Suprapubic skin (tissue), 4 donors: ENCODE results near the gene CTNNA3. TPM values are rescaled to one million over a fixed set of nuclear protein-coding genes. Genes with fewer than 3 reads are reported as not detected.

Experiments
- DNase-seq, 2 donors: peaks; one replicate each; pipeline ENCODE4 v3.0.0-alpha.2; 2019; ENCODE audit warnings: low spot score in 2 of 2
- H3K27ac ChIP-seq: fragments of 200-600 bp; sonication (generic); one replicate; pipeline ENCODE4 v1.5.1; 2019
- H3K27me3 ChIP-seq: fragments of 200-600 bp; sonication (generic); one replicate; pipeline ENCODE4 v1.5.1; 2019
- H3K36me3 ChIP-seq: fragments of 200-600 bp; sonication (generic); one replicate; pipeline ENCODE4 v1.5.1; 2019
- H3K4me1 ChIP-seq: fragments of 200-600 bp; sonication (generic); one replicate; pipeline ENCODE4 v1.5.1; 2019
- H3K4me3 ChIP-seq: fragments of 200-600 bp; sonication (generic); one replicate; pipeline ENCODE4 v1.5.1; 2019; ENCODE audit warnings: mild to moderate bottlenecking
- H3K9me3 ChIP-seq: fragments of 200-600 bp; sonication (generic); one replicate; pipeline ENCODE4 v1.5.1; 2019
- EP300 ChIP-seq: sonication (generic); formaldehyde crosslinking; IDR thresholded peaks from one replicate; pipeline ENCODE4 v1.6.1; 2017; ENCODE audit warnings: antibody characterized with exemption
- POLR2A ChIP-seq, 2 donors: fragments of 450-650 bp; IDR thresholded peaks; one replicate each; pipeline ENCODE4 v1.6.1; 2017; ENCODE audit warnings: antibody characterized with exemption in 2 of 2, mild to moderate bottlenecking in 2 of 2, moderate library complexity in 2 of 2
- POLR2AphosphoS5 ChIP-seq, 3 donors: sonication (generic); formaldehyde crosslinking; IDR thresholded peaks; one replicate each; pipeline ENCODE4 v1.6.1; 2017; ENCODE audit warnings: antibody characterized with exemption in 3 of 3
- WGBS: methylation state at CpG from one replicate; pipeline ENCODE4 v1.1.5; 2018; 5-methylcytosine and 5-hydroxymethylcytosine counted together
- total RNA-seq, 4 donors: library from RNA; depleted of rRNA; stranded (reverse); fragments of >200 nt; gene quantifications; one replicate each; pipeline ENCODE4 v1.1.0, GENCODE V29; 2016
- TF ChIP-seq, protein P1 (sequence below), 2 donors: fragments of 200-600 bp in 1 of 2; fragments of 450-650 bp in 1 of 2; sonication (generic) in 1 of 2; IDR thresholded peaks; one replicate each; pipeline ENCODE4 v1.5.1; 2016 to 2019; ENCODE audit warnings: antibody characterized with exemption in 2 of 2, mild to moderate bottlenecking in 1 of 2, moderate library complexity in 1 of 2

CTNNA3 gene
- total RNA-seq, 4 donors from 2014 or later, result 0.08 to 0.29 (median 0.21) TPM

DNA sequence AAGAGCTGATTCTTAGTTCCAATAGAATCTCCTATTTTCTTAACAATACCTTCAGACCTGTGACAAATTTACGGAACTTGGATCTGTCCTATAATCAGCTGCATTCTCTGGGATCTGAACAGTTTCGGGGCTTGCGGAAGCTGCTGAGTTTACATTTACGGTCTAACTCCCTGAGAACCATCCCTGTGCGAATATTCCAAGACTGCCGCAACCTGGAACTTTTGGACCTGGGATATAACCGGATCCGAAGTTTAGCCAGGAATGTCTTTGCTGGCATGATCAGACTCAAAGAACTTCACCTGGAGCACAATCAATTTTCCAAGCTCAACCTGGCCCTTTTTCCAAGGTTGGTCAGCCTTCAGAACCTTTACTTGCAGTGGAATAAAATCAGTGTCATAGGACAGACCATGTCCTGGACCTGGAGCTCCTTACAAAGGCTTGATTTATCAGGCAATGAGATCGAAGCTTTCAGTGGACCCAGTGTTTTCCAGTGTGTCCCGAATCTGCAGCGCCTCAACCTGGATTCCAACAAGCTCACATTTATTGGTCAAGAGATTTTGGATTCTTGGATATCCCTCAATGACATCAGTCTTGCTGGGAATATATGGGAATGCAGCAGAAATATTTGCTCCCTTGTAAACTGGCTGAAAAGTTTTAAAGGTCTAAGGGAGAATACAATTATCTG is 768.6 kb downstream of the CTNNA3 start:
- 79% methylated on average over 11 of the region's 11 CpGs for WGBS
- Histone ChIP-seq H3K9me3 (no peaks in the 10 kb centered on the region), H3K36me3 (no peaks in the 10 kb centered on the region), H3K4me3 (peak overlapping the region; percentile 23), H3K27ac (no peak overlapping the region), H3K4me1 (peaks cover 16% of the 10 kb centered on the region), H3K27me3 (peaks cover 49% of the 10 kb centered on the region)
- no peak for TF ChIP-seq EP300
- TF ChIP-seq, protein P1, sequence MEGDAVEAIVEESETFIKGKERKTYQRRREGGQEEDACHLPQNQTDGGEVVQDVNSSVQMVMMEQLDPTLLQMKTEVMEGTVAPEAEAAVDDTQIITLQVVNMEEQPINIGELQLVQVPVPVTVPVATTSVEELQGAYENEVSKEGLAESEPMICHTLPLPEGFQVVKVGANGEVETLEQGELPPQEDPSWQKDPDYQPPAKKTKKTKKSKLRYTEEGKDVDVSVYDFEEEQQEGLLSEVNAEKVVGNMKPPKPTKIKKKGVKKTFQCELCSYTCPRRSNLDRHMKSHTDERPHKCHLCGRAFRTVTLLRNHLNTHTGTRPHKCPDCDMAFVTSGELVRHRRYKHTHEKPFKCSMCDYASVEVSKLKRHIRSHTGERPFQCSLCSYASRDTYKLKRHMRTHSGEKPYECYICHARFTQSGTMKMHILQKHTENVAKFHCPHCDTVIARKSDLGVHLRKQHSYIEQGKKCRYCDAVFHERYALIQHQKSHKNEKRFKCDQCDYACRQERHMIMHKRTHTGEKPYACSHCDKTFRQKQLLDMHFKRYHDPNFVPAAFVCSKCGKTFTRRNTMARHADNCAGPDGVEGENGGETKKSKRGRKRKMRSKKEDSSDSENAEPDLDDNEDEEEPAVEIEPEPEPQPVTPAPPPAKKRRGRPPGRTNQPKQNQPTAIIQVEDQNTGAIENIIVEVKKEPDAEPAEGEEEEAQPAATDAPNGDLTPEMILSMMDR (IDR thresholded peaks at IDR 0.05), result no peak
- no peak for TF ChIP-seq POLR2AphosphoS5 (IDR thresholded peaks at IDR 0.05)
- no peak for TF ChIP-seq POLR2A (IDR thresholded peaks at IDR 0.05)
- no peak for DNase-seq

DNA sequence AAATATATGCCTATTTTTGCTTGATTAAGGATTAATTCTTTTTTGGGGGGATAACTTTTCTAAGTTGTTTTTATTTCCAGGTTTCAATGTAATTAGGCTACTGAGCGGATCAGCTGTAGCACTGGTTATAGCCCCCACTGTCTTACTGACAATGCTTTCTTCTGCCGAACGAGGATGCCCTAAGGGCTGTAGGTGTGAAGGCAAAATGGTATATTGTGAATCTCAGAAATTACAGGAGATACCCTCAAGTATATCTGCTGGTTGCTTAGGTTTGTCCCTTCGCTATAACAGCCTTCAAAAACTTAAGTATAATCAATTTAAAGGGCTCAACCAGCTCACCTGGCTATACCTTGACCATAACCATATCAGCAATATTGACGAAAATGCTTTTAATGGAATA is 769.2 kb downstream of the CTNNA3 start:
- WGBS, result 68% methylated on average over 5 of the region's 5 CpGs
- H3K27ac ChIP-seq, result no peak overlapping the region
- peaks cover 49% of the 10 kb centered on the region for H3K27me3 ChIP-seq
- no peaks in the 10 kb centered on the region for H3K9me3 ChIP-seq
- no peaks in the 10 kb centered on the region for H3K36me3 ChIP-seq
- TF ChIP-seq POLR2AphosphoS5 (IDR thresholded peaks at IDR 0.05) (no peak), POLR2A (IDR thresholded peaks at IDR 0.05) (no peak), EP300 (no peak)
- TF ChIP-seq, protein P1 (IDR thresholded peaks at IDR 0.05), result no peak
- no peak for DNase-seq
- no peak overlapping the region for H3K4me3 ChIP-seq
- H3K4me1 ChIP-seq, result peaks cover 16% of the 10 kb centered on the region

DNA sequence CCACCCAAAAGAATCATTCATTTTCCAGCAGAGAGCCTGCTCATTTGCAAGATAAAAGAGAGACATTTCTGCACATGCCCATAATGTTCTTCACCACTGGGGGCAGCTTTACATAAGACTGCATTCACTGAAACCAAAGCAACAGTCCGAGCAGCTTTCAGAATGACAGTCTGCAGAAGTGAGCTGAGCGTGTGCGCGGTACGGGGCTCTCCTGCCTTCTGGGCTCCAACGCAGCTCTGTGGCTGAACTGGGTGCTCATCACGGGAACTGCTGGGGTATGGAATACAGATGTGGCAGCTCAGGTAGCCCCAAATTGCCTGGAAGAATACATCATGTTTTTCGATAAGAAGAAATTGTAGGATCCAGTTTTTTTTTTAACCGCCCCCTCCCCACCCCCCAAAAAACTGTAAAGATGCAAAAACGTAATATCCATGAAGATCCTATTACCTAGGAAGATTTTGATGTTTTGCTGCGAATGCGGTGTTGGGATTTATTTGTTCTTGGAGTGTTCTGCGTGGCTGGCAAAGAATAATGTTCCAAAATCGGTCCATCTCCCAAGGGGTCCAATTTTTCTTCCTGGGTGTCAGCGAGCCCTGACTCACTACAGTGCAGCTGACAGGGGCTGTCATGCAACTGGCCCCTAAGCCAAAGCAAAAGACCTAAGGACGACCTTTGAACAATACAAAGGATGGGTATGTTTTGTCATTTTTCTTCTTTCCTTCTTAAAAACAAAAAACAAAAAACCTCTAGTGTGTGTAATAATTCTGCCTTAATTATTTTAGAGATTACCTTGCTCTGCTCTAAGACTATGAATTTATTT is 769.9 kb downstream of the CTNNA3 start, which contains the start of gene LRRTM3:
Gene LRRTM3, plus strand, starts transcription at position 141 of the 820 bp plus-strand sequence.
- Histone ChIP-seq H3K9me3 (no peaks in the 10 kb centered on the region), H3K4me3 (no peak within 1 kb of the TSS), H3K27me3 (peaks cover 49% of the 10 kb centered on the region), H3K36me3 (no peaks in the 10 kb centered on the region), H3K4me1 (peaks cover 16% of the 10 kb centered on the region), H3K27ac (no peak within 1 kb of the TSS)
- WGBS, result 9% methylated on average over 16 of the region's 16 CpGs
- no peak for TF ChIP-seq POLR2A (IDR thresholded peaks at IDR 0.05)
- TF ChIP-seq, protein P1 (IDR thresholded peaks at IDR 0.05), result peak; percentile 3 to 55
- TF ChIP-seq POLR2AphosphoS5 (IDR thresholded peaks at IDR 0.05), result no peak
- no peak for TF ChIP-seq EP300
- no peak for DNase-seq

DNA sequence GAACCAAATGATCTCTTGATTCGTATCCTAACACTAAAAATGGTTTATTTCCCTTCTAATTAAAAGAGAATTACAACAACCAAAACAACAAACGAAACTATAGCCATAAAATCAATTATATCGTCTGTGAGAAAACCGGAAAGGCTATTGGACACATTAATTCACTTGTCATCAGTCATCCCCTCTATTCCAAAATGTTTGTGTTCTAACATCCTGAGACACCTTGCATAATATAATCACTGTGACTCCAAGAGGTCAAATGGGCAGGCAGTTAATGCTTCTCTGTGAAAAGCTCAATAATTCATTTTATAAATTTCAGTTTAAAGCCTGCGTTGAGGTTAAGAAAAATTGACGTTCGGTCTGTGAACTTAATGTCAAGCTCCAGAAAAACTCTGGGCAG is 770.6 kb downstream of the CTNNA3 start:
- DNase-seq, result no peak
- TF ChIP-seq, protein P1 (IDR thresholded peaks at IDR 0.05), result no peak
- TF ChIP-seq POLR2A (IDR thresholded peaks at IDR 0.05), result no peak
- TF ChIP-seq POLR2AphosphoS5 (IDR thresholded peaks at IDR 0.05), result no peak
- no peak for TF ChIP-seq EP300
- 20% methylated on average over 7 of the region's 7 CpGs for WGBS
- Histone ChIP-seq H3K4me3 (no peak overlapping the region), H3K9me3 (no peaks in the 10 kb centered on the region), H3K36me3 (no peaks in the 10 kb centered on the region), H3K4me1 (peaks cover 16% of the 10 kb centered on the region), H3K27ac (no peak overlapping the region), H3K27me3 (peaks cover 44% of the 10 kb centered on the region)
